Activated effector memory CD4-positive, alpha-beta T cell treated with Interleukin-2 at 50 U/mL for 16 hours (primary cell): ENCODE data around the gene MMP21.

Experiments used
- DNase-seq: peaks from one replicate; pipeline ENCODE4 v3.0.0-alpha.2; 2020

MMP21 gene, protein sequence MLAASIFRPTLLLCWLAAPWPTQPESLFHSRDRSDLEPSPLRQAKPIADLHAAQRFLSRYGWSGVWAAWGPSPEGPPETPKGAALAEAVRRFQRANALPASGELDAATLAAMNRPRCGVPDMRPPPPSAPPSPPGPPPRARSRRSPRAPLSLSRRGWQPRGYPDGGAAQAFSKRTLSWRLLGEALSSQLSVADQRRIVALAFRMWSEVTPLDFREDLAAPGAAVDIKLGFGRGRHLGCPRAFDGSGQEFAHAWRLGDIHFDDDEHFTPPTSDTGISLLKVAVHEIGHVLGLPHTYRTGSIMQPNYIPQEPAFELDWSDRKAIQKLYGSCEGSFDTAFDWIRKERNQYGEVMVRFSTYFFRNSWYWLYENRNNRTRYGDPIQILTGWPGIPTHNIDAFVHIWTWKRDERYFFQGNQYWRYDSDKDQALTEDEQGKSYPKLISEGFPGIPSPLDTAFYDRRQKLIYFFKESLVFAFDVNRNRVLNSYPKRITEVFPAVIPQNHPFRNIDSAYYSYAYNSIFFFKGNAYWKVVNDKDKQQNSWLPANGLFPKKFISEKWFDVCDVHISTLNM

DNA sequence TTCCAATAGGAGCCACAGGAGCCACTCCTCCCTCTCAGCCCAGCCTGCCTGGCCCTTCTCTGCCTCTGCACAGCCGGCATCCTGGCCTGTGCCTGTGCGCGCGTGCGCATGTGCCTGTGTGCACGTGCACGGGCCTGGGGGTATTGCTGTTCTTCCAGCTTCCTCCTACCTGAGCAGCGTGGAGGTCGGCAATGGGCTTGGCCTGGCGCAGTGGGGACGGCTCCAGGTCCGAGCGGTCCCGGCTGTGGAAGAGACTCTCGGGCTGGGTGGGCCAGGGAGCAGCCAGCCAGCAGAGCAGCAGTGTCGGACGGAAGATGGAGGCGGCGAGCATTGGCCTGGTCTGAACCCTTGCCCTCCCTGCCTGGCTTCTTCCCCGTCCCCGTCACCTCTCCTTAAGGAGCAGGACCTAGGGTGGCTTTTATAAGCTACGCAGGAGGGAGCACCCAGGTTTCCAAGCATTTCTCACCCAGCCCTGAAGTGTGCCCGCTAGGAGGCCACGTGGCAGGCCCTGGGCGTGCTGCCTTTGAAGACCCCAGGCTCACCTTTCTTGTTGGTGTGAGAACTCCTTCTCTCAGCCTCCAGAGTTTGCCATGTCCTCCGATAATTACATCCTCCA, at the start of gene MMP21:
TSS of gene MMP21 (minus strand) at position 331 of the 616 bp plus-strand sequence. CDS start at position 331, 0 bp downstream.
- no peak for DNase-seq

DNA sequence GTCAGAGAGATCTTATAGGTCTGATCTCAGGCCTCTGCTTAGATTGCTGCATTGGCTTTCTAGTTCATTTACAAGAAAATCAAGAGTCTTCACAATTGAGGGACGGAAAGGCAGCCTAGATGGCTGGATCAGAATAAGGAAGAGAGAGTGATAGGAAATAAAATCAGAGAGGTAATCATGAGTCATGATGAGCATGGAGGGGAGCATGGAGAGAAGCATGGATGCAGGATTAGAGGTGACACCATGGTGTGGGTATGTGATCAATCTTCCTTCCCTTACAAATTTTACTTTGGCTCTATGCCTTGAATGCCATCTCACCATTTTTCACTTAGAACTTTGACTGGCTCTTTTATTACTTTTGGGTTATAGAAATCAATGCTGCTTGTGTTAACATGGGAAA, 49.1 kb upstream of the MMP21 start:
- DNase-seq: no peak

DNA sequence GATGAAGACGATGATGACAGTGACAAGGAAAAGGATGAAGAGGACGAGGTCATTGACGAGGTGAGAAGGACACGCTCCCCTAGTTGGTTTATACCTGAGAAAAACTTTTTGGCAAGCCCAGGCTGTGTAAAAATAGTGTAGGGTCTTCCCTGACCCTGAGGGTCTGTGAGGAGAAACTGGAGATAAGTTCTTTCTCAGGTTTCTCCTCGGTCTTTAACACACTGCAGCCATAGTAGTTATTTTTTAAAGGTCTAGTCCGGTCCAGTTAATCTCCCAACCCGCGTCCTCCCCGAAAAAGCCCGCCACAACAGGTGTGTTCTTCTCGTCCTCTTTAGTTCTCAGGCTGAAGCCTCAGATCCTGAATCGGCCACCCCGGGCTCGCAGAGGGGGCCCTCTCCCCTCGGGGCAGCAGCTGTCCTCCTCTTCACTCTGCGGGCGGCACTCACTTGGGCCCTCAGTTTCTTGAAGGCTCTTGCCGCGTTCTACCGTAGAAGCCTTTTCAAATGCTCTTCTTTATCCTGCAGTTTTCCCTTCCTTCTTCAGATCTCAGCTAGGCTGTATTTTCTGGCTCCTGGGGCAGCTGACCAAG, 48.1 kb upstream of the MMP21 start:
- DNase-seq: no peak

DNA sequence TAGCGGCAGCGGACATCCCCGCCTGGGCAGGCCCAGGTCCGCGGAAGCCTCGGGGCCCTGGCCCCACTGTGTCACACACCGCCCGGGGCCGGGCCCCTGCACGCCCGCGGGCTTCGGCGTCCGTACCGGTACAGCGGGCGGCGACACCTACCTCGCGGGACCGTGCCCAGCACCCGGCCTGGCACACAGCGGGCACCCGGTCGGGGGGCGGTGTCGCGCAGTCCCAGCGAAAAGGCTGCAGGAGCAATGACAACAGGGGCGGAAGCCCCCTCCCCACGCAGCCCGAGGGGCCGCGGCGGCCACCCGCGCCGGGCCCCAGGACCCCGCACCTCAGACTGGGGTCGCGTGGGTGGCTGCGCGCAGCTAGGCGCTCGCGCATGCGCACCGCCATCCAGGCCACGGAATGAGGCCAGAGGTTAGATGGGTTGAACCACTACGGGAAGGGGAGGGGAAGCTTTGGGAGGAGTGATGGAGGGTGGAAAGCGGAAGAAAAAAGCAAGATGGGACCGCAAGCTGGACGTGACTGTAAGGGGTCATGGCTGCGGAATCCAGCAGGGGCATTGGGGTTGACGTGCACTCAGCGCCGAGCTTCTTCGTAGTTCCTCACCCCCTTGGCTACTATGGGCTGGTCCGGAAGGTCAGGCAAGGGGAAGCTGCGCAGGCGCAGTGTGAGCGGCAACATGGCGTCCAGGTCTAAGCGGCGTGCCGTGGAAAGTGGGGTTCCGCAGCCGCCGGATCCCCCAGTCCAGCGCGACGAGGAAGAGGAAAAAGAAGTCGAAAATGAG, 47.4 kb upstream of the MMP21 start, which contains the start of the genes BCCIP and UROS:
TSS of gene BCCIP (plus strand) at position 669 of the 785 bp plus-strand sequence. CDS start at position 681, 12 bp downstream.
TSS of gene UROS (minus strand) at position 381 of the 785 bp plus-strand sequence. CDS start 6,759 bp downstream, outside the sequence.
- DNase-seq: peak; percentile 83

DNA sequence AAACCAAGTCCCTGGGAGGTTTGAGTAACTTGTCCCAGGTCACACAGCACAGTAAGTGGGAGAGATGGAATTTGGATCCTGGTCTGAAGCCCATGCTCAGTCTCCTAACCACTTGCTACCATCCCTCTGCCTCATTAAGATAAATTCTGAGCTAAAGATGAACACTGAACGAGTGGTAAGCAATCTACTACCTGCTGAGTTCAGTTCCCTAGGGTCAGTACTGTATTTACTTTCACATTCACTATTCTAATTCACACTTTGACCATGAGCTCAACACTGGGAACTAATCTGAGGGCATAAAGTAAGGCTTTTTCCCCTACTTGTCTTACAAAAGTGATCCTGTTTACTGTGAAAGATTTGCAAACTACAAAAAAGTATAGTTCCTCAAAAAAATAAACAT, 45.1 kb upstream of the MMP21 start:
- no peak for DNase-seq

DNA sequence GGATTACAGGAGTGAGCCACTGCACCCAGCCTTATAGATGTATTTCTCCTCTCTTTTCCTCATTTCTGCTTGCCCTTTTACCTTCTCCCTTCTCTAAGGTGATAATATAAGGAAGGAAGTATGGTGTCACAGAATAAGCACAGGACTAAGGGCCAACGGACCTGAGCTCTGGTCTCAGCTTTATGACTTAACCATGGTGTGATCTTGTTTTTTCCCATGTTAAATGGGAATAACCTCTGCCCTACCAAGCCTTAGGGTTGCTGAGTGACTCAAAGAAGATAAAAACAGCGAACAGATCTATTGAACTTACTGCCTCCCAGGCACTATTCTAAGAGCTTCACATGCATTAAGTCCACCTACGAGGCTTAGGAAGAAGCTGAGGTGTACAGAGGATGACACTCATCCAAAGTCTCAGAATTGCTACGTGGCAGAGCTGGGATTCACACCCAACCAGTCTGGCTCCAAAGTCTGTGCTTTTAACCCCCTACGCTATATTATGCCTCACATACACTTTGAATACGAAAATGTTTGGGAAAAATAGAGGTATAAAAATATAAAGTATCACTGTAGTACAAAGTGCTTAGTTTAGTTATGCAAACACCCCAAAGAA, 41.8 kb upstream of the MMP21 start:
- no peak for DNase-seq

DNA sequence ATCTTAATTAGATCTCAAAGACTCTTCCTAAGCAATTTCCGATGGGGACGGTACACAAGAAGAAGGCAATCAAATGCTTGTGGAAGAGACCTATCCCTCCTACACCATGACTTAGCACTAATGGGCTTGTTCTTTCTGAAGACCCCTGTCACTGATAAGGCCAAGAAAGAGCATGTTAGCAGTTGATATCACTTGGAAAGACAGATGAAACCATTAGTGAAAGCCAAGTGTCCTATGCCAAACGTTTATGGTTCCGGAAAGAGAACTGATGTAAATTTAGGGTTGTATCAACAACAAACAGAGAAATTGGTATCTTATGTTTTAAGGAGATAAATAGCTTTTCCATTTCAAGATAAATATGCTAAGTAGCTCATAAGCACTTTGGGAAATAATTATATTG, 40.9 kb upstream of the MMP21 start:
- no peak for DNase-seq

DNA sequence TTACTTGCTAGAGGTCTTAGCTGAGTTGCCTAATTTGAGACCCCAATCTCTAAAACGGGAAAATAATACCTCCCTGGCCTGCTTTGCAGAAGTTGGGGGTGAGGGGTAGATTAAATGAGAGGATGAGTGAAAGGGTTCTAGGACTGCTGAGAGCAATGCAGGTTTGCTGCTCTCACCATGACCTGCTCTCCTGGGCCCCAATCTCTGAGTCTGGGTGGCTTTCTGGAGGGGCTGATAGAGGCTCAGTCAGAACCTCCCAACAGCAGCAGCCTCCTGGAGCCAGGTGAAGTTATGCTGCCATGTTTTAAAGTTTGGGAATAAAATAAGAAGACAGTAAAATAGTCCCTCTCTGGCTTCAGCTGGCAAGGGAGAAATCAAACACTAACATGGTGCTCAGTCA, 40.1 kb upstream of the MMP21 start:
- DNase-seq: no peak

DNA sequence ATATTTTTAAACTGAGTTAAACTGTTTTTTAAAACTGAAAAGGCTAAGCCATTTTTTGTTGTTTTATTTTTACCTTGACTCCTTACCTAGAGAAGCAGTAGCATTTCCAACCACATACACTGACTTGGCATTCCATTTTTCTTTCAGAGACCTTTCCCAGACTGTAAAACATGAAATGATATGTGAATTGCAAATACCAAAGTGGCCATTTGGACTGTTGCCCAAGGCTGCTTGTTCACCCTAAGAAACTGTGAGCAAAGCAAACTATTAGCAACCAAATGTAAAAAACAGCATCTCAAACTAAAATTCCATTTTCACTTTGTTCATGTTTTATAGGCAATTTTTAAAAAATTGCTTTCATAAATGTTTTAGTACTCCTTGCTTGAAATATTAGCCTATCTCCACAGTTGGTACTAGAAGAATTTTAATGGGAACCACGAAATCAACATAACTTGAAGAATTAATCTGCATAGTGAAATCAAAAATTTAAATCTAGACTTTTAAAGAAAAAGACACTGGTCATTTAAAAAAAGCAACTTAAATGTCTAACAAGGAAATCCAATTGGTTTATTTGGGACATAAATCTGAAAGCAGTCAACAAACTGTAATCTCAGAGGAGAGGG, 36.6 kb upstream of the MMP21 start:
- no peak for DNase-seq

DNA sequence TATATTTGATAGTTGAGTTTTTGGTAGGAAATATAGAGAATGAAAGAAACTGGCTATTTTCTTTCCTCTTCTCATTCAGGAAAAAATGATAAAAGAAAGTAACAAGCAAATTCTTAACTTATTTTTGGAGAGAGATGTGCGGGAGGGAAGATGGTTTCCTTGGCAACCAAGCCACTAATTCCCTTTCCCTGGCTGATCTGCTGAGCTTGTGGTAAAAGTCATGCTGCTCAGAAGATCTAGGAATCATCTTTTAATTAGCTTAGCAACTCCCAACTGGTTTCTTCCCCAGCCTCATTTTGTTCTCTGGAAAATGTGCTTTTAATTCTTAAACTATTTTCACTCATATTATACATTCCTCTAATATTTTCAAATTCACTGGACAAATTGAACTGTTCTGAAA, 35.6 kb upstream of the MMP21 start:
- DNase-seq: no peak

DNA sequence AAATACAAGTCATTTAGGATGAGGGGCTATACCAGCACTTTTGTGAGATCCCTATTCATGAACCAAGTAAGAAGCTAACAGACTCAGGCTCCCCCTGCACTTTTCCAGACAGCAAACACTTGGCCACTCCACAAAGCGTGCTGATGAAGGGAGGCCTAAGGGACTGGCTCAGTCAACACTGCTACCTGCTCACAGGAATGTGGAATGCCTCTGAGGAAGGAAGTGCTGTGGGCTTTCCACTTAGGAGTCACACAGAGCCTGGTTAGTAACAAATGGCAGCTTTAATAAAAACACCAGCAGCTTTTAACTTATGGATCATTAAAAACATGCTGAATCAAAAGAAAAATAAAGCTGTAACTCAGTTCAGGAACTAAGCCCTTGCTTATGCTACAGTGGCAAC, 32.4 kb upstream of the MMP21 start:
- no peak for DNase-seq

DNA sequence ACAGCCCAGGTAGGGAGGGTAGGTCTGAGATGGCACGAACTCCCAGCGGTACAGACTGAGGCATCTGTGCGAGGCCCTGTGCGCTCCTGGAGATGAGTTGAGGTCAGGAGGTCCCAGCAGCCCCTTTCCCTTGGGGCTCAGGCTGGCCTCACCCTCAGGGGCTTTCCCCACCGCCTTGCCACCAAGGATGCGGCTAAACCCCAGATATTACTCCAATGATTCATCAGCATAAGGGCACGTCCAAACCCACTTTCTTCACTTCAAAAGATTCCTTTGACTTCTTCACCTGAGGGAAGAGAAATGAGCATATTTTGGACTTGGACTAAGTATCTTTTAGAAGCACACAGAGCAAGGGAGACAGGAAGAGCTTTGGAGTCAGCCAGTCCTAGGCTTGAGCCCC, 27.1 kb upstream of the MMP21 start:
- DNase-seq: no peak

DNA sequence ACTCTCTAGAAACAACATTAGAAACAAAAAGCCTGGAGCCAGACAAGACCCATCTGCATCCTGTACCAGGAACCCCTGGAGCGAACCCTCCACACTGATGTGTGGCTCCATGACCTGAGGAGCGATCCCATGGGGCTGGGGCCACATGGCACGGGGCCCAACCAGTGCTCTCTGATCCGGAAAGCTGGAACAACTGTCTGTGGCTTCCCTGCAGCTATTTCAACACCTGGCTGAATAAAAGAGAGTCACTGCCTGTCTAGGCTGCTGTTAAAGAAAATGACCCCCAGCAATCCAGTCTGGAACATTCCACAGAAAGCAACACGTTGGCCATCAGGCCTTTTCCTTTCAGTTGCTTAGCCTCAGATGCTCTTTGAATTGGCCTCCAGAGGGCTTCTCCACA, 26.5 kb upstream of the MMP21 start:
- DNase-seq: no peak

DNA sequence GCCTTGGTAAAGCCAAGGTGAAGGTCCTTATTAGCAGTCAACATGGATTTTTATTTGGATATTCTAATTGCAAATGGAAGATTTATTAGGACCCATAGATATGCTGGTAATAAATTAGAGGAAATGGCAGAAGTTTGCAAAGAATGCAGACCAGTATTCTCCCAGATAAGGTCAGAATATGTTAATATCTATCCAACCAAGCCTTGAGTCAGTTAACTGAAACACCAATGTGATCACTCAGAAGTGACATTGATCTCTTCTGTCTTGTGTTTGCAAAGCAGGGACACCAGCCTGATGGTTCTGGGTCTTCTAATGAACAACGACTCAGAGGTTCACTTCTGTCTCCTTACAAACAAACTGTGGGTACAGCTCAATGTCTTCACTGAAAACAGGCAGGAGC, 26.0 kb upstream of the MMP21 start:
- no peak for DNase-seq

DNA sequence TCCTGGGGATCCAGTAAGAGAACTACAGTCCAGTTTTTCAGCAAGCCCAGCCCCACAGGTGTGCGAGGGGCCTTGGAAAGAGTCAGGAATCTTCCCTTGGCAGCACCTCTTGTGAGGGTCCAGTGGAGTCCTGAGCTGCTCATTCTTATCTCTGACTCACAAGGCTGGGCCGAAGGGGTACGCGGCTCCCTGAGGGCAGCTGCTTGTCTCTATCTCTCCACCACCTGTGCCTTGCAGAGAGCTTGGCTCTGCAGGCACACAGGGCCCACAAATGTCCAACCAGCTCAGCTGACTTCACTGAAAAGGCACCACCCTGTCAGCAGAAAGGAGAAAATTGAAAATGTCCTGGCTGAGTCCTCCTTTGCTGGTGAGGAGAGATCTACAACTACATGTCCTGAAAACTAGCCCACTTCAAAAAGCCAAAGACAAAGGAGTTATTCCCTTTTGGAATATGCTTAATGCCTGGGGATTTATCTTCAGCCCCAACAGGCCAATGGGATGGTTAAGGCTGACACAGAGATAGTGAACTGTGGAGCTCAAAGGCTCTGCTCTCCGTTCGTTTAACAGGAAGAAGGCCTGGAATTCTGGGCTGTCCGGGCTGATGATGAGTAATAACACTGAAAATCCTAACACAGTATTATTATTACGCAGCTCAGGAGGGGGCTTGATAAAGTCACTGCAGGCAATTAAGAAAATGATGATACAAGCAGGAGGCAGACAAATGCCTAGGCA, 24.0 kb upstream of the MMP21 start:
- DNase-seq: no peak

DNA sequence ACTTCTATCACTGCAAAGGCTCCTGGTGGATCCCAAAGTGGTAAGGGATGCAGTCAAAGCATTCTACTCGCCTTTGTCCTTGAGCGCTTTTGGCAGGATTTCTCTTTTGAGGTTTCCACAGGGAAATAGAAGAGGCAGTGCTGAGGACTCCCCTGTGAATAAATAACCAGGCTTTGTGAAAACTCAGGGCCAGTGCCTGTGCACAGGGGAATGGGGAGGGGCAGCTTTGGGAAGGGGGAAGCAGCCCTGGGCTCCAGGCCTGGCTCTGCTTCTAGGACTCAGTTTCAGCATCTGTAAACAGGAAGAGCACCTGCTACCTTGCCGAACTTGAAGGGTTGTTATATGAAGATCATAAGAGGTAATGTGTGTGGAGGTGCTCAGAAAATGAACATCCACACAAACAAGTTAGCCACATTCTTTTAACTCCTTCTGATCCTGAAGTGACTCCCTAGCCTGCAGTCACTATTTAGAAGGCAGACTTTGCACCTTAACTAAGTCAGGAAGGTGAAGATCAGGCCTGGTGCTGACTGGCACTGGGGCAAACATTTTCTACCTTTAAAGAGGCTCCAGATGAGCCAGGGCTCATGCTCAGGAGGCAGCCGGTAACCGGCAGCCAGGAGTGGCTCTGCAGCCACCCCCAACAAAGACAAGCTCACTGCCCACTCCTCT, 22.5 kb upstream of the MMP21 start:
- no peak for DNase-seq

DNA sequence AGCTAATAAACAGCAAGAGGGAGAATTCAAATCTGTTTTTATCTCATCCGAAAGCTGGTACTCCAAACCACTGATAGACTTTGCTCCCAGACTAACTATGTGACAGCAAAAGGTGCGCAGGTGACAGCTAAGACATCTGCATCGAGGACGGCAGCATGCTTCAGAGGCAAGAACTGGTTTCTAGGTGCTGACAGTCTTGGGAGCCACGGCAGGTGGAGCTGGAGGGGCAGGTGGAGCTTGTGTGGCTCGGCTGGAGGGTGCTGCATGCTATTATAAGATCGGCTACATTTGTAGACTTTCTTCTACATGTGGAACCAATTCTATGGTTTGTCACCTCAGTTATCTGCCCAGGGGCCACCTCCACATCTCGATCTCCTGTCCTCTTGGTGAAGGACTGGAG, 21.8 kb upstream of the MMP21 start:
- DNase-seq: no peak

DNA sequence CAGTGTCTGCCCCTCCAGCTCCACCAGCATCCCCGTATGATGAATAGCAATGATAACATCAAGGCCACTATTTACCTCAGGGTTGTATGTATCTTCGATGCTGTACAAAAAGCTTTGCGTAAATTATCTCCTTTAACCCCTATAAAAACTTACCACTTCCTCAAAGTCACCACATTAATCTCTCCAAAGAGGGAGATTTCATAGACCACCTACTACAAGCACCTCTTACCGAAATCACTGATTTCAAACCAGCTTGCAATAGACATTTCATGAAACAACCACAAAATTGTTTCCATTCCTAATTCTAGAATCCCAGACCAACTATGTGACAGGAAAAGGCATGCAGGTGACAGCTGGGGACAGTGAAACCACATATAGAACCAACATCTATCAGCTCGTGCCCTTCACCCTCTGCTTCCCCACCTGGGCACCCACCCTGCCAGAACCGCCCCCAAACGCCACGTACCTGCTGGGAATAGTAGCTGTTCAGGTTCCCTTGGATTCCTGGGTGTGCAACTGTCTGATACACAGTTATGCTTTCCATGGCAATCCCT, 20.1 kb upstream of the MMP21 start:
- no peak for DNase-seq

DNA sequence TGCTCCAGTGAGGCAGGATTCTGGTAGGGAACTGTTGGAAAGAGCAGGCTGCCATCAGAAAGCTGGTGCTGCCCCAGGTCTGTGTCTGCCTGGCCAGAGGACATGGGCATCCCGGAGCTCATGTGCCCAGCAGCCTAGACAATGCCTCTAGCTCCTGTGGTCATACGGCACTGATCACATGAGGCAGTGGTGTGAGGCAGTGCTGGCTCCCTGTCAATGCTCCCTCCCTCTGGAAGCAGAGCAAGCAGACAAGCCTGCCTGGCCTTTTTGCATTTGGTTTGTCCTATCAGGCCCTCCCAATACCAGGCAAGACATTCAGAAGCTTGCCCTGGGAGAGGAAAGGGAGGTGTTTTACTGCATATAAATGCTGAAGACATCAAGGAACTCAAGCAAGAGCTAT, 19.5 kb upstream of the MMP21 start:
- no peak for DNase-seq
